ENCODE results near the gene MXD1. TPM values are rescaled to one million over a fixed set of nuclear protein-coding genes. Genes with fewer than 3 reads are reported as not detected.

MXD1 gene
- total RNA-seq, 2 experiments from 2014 or later = 6.1 to 10.6 TPM

DNA sequence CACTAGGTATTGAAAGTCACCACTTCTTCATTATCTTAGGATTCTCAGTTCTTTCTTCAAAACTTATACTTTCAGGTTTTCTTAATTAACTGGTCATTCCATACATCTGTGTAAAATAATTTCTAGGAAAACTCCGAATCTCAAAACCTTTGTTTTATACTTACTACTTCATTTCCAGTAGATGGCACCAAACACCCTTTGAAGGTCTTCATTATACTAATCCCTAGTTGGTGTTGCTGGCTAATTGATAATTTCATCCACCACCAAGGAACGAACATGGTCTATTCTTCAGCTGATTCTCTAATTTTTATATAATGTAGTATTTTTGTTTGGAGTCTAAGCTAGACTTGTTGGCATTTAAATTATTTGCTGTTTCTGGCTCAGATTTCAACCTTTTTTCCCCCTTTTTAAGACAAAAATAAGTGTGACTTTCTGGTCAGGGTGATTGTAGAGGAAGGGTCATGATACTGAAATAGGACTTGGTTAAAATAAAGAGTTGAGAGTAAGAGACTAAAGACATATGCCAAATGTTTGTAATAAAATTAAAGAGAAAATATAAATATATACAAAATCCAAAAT lies 2.8 kb upstream of the MXD1 start:
- ChIA-PET CTCF (interaction anchor here (0.6 to 5.4 kb wide), 26 partner anchors 8 to 390 kb away, joined by 3 to 71 read pairs (median 3); partner anchors contain the start of genes C2orf42, FAM136A, GMCL1 and PCYOX1), POLR2A (interaction anchor here (0.6 kb wide), 1 partner anchor 163 kb away, joined by 3 read pairs; no protein-coding TSS in a partner anchor)
- intact Hi-C loops (cut with DNase I, micrococcal nuclease) = loop anchor here in 1 of 2 experiments (1.0 to 10.0 kb wide), 3 partner anchors 190 to 390 kb away; partner anchors contain the start of genes FAM136A and PCYOX1
- Mint-ChIP-seq H3K27me3 (no peaks in the 10 kb centered on the region), H3K27ac (peak overlapping the region; percentile 17), H3K4me1 (peaks cover 23% of the 10 kb centered on the region), H3K4me3 (no peak overlapping the region), H3K36me3 (ENCODE audit: low read depth) (peaks cover 17% of the 10 kb centered on the region), H3K9me3 (ENCODE audit: low read depth) (no peaks in the 10 kb centered on the region)
- ATAC-seq (no peak), DNase-seq (no peak)

DNA sequence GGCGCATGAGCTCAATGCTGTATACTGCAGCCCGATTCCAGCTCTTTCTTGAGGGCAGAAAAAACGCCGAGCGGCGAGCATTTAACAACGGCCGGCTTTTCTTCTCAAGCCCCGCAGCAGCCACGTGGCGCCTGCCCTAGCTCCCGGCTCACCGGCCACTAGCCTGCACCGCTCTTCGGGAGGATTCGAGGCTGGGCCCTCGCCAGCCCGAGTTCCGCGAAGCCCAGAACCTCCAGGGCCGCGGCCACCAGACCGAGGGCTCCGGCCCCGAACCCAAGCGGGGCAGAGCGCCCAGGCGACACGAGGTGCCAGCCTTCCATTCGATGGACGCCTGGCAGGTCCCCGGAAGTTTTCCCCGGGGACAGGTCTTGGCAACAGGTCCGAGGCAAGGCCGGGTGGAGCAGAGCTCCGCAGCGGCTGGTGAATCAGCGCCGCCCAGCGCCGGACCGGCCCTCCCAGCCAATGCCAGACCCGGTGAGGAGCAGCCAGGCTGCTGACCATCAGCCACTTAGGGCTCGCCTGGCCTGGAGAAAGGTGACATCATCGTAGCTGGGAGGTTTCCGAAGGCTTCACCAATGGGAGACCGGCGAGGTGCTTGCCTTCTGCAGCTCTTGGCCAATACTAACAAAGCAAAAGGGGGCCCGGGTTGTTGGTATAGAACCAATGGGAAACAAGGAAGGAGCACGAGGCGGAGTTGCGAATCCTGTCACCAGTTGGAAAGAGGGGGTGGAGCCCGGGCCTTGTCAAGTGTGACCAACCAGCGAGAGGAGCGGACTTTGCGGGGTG lies 552 bp upstream of the MXD1 start:
- ChIA-PET POLR2A (interaction anchor here (0.6 to 3.5 kb wide), 33 partner anchors 9 to 379 kb away, joined by 3 to 34 read pairs (median 6); partner anchors contain the start of genes C2orf42, PCBP1, PCYOX1 and SNRPG), CTCF (interaction anchor here (0.6 to 5.4 kb wide), 32 partner anchors 9 to 732 kb away, joined by 3 to 71 read pairs (median 5); partner anchors contain the start of genes C2orf42, FAM136A, PCYOX1 and SNRNP27)

DNA sequence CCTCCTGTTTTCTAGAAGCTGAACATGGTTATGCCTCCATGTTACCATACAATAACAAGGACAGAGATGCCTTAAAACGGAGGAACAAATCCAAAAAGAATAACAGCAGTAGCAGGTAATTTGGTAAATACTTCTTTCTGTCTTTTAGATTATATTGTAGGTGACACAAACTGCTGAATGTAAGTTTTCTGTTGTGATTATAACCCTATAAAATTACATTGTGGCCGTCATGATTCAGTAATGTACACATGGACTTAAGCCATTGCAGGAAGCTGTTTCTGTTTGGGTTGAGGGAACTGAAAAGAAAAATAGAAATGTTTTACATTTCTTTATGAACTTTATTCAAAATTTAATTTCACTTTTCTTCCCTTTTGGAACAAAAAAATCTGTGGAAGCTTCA lies 1.2 kb downstream of the MXD1 start:
- Mint-ChIP-seq H3K27ac (peak overlapping the region; percentile 29), H3K36me3 (ENCODE audit: low read depth) (peaks cover 14% of the 10 kb centered on the region), H3K27me3 (no peaks in the 10 kb centered on the region), H3K4me1 (peaks cover 35% of the 10 kb centered on the region), H3K9me3 (ENCODE audit: low read depth) (no peaks in the 10 kb centered on the region), H3K4me3 (peak overlapping the region; percentile 71)
- DNase-seq = no peak
- CTCF ChIA-PET = interaction anchor here (1.0 to 5.3 kb wide), 5 partner anchors 9 to 222 kb away, joined by 3 to 44 read pairs (median 3); no protein-coding TSS in a partner anchor
- intact Hi-C loops (cut with DNase I, micrococcal nuclease) = loop anchor here in 1 of 2 experiments (10.0 kb wide), 1 partner anchor 339 kb away; the partner anchor contains the start of gene PCYOX1
- POLR2A ChIA-PET = interaction anchor here (0.6 to 3.5 kb wide), 6 partner anchors 155 to 341 kb away, joined by 3 to 32 read pairs (median 4); partner anchors contain the start of gene PCBP1
- ATAC-seq = no peak

More for the DNA sequence above, 552 bp upstream of the MXD1 start:
- intact Hi-C loops (cut with DNase I, micrococcal nuclease) = loop anchor here (1.0 to 10.0 kb wide), 14 partner anchors 20 to 527 kb away; partner anchors contain the start of genes SNRPG (in 2 of the 2), AAK1 (in 1 of the 2), FAM136A (in 1 of the 2) and GFPT1 (in 1 of the 2)
- H3K4me1 Mint-ChIP-seq = peaks cover 35% of the 10 kb centered on the region
- H3K4me3 Mint-ChIP-seq = peak overlapping the region; percentile 81
- no peaks in the 10 kb centered on the region for H3K9me3 Mint-ChIP-seq (ENCODE audit: low read depth)
- peaks cover 13% of the 10 kb centered on the region for H3K36me3 Mint-ChIP-seq (ENCODE audit: low read depth)
- ATAC-seq = peak; percentile 96
- no peaks in the 10 kb centered on the region for H3K27me3 Mint-ChIP-seq
- peak overlapping the region; percentile 89 for H3K27ac Mint-ChIP-seq
- DNase-seq = peak; percentile 63

DNA sequence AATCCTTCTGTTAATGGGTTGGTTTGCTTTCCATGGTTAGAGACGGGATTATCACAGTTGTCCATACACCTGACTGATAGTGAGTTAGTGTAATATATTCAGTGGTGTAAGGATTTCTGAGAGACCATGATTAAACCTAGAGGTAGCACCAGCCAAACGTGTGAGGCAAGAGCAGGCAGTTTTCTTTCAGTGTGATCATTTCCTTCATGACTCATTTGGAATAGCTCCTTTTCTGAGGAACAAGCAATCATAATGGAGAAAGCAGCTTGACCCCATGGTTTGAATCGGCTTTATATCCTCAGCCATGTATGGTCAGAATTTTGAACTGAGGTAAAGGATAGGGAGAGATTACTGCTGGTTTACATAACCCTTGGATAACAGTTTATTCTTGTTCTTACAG lies 2.9 kb downstream of the MXD1 start:
- no peak for DNase-seq
- Mint-ChIP-seq H3K36me3 (ENCODE audit: low read depth) (peaks cover 16% of the 10 kb centered on the region), H3K27me3 (no peaks in the 10 kb centered on the region), H3K4me3 (no peak overlapping the region), H3K4me1 (peaks cover 27% of the 10 kb centered on the region), H3K27ac (no peak overlapping the region), H3K9me3 (ENCODE audit: low read depth) (no peaks in the 10 kb centered on the region)
- ChIA-PET POLR2A (no interaction called here), CTCF (no interaction called here)
- intact Hi-C loops (cut with DNase I, micrococcal nuclease) = loop anchor here in 1 of 2 experiments (10.0 kb wide), 1 partner anchor 337 kb away; the partner anchor contains the start of gene PCYOX1
- ATAC-seq = no peak

DNA sequence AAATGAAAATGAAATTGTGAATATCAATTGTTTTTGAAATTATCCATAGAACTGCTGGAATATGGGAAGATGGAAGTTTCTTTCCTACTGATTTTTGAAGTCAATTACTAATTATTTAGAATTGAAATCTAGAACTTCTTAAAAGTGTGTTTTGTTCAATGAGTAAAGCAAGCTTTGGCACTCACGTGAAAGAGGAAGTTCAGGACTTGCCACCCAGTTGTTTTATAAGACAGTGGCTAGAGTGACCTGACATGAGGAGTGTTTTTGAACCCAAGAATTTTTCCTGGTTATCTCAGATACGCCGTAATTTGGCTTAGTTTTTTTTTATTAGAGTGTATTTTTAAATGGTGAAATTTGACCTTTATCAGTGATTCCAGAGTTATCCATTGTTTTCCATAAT lies 3.5 kb downstream of the MXD1 start:
- no peak overlapping the region for H3K4me3 Mint-ChIP-seq
- no peaks in the 10 kb centered on the region for H3K27me3 Mint-ChIP-seq
- ATAC-seq = no peak
- H3K27ac Mint-ChIP-seq = no peak overlapping the region
- intact Hi-C loops (cut with DNase I, micrococcal nuclease) = loop anchor here in 1 of 2 experiments (10.0 kb wide), 1 partner anchor 336 kb away; the partner anchor contains the start of gene PCYOX1
- ChIA-PET CTCF (no interaction called here), POLR2A (no interaction called here)
- peaks cover 17% of the 10 kb centered on the region for H3K36me3 Mint-ChIP-seq (ENCODE audit: low read depth)
- DNase-seq = no peak
- no peaks in the 10 kb centered on the region for H3K9me3 Mint-ChIP-seq (ENCODE audit: low read depth)
- H3K4me1 Mint-ChIP-seq = peaks cover 25% of the 10 kb centered on the region

DNA sequence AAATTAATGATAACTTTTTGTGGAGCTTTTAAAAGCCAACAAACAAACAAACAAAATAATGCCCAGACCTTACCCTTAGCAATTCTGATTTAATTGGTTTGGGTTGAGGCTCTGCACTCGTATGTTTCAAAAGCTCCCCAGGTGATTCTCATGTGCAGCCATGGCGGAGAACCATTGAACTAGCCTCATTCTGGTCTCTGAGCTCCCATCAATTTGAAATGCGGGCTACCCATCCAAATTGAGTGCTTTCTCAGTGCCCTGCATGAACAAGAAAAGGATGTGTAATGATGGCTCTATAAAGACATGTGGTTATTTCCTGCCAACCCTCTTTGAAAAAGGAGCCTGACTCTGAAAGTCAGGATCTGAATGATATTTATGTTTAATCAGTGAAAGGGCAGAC lies 8.2 kb downstream of the MXD1 start:
- no peak overlapping the region for H3K4me3 Mint-ChIP-seq
- ChIA-PET CTCF (interaction anchor here (0.6 to 2.5 kb wide), 6 partner anchors 9 to 222 kb away, joined by 3 to 8 read pairs (median 4); partner anchors contain the start of gene MXD1), POLR2A (interaction anchor here (0.6 to 2.1 kb wide), 2 partner anchors 9 to 369 kb away, joined by 3 to 9 read pairs; partner anchors contain the start of gene MXD1)
- H3K4me1 Mint-ChIP-seq = peaks cover 15% of the 10 kb centered on the region
- no peak overlapping the region for H3K27ac Mint-ChIP-seq
- H3K27me3 Mint-ChIP-seq = no peaks in the 10 kb centered on the region
- ATAC-seq (no peak), DNase-seq (no peak)
- H3K9me3 Mint-ChIP-seq (ENCODE audit: low read depth) = no peaks in the 10 kb centered on the region
- peaks cover 24% of the 10 kb centered on the region for H3K36me3 Mint-ChIP-seq (ENCODE audit: low read depth)
- intact Hi-C loops (cut with DNase I, micrococcal nuclease) = no loop called here

DNA sequence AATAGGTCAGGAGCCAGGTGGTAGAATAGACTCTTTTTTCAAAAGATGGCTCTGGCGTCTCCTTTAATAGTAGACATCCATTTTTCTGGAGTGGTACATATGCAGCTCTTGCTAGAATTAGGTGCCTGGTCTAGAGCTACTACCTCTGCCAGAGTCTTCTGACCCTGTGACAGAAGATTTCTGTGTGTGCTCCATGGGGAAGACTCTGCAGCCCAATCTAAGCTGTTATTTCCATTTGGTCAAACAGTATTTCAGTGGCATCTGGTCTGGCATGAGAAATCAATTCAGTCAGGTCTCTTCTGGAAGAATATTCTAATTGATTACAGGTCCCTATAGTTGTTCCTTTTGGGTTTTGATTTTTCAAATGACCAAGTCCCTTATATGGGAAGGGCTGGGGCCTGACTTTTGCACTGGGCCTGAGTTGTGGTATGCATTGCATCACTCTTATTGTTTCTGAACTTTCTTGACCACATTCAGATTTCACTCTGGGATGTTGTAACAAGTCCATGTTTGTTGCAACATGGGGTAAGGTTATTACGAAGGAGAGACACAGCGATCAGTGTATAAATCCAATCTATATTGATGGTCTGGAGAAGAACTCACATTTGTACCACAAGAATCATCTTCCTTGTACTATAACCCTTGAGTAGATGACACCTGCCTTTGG lies 12.1 kb downstream of the MXD1 start:
- Mint-ChIP-seq H3K27ac (no peak overlapping the region), H3K4me3 (no peak overlapping the region), H3K27me3 (no peaks in the 10 kb centered on the region), H3K36me3 (ENCODE audit: low read depth) (peaks cover 27% of the 10 kb centered on the region), H3K4me1 (peaks cover 23% of the 10 kb centered on the region), H3K9me3 (ENCODE audit: low read depth) (no peaks in the 10 kb centered on the region)
- ATAC-seq = no peak
- CTCF ChIA-PET = interaction anchor here (0.5 kb wide), 1 partner anchor 320 kb away, joined by 3 read pairs; no protein-coding TSS in a partner anchor
- intact Hi-C loops (cut with DNase I, micrococcal nuclease) = no loop called here
- POLR2A ChIA-PET = no interaction called here
- DNase-seq = no peak

DNA sequence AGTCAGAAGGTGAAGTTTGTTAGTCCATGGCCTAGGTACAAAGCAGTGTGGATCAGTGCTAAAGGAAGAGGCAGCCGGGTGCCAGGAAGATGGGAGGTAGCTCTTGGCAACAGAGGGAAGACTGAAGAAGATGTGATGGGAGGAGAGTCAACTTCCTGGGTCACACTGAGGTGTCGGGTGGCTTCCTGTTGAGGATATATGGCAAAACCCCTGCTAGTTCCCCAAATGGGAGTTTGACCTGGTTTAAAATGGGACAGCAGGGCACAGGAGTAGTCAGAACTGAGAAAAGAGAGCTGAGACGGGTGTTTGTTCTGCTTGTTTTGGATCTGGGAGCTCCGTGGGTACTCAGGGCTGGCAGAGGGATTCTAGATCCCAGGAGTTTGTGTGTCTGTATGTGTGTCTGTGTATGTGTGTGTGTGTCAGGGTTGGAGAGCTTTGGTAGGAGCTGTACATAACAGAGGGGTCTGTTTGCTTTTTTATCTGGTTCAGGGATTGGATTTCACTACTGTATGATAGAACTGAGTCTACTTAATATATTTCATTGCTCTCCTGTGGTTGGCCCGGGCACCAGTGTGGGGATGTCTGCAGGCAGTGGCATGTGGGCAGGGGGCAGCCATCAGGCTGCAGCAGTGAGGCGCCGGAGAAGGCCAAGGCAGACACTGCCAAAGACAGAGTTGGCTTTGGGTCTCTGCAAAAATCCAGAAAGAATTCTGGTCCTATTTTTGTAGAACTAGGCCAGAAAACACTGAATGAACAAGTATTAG lies 17.1 kb downstream of the MXD1 start:
- H3K4me3 Mint-ChIP-seq = no peak overlapping the region
- H3K27ac Mint-ChIP-seq = peak overlapping the region; percentile 90

DNA sequence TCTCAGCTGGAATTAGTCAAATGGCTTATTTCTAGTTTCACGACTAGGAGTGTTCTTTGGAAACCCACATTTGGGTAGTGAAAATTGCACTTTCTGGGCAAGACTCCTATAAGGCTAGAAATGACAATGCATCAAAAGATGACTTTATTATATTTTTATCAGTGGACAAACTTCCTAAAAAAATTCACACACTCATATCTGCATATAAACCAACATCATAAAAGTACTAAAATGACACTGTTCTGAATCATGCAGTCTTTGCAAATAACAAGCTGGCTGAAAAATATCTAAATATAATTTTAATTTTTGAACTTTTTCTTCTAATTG lies 17.6 kb downstream of the MXD1 start:
- H3K4me3 Mint-ChIP-seq = no peak overlapping the region
- peaks cover 34% of the 10 kb centered on the region for H3K4me1 Mint-ChIP-seq
- peaks cover 33% of the 10 kb centered on the region for H3K36me3 Mint-ChIP-seq (ENCODE audit: low read depth)
- no peak for DNase-seq
- H3K27me3 Mint-ChIP-seq = no peaks in the 10 kb centered on the region
- H3K9me3 Mint-ChIP-seq (ENCODE audit: low read depth) = no peaks in the 10 kb centered on the region
- ChIA-PET POLR2A (interaction anchor here (0.7 to 1.2 kb wide), 3 partner anchors 18 to 152 kb away, joined by 3 to 4 read pairs (median 3); partner anchors contain the start of gene MXD1), CTCF (interaction anchor here (1.3 to 2.2 kb wide), 5 partner anchors 10 to 214 kb away, joined by 3 to 7 read pairs (median 3); partner anchors contain the start of gene MXD1)
- peak overlapping the region; percentile 90 for H3K27ac Mint-ChIP-seq
- peak; percentile 30 for ATAC-seq
- intact Hi-C loops (cut with DNase I, micrococcal nuclease) = loop anchor here in 1 of 2 experiments (5.0 kb wide), 1 partner anchor 135 kb away; no protein-coding TSS in a partner anchor

More for the DNA sequence above, 17.1 kb downstream of the MXD1 start:
- Mint-ChIP-seq H3K36me3 (ENCODE audit: low read depth) (peaks cover 33% of the 10 kb centered on the region), H3K27me3 (no peaks in the 10 kb centered on the region), H3K4me1 (peaks cover 35% of the 10 kb centered on the region), H3K9me3 (ENCODE audit: low read depth) (no peaks in the 10 kb centered on the region)
- ATAC-seq (no peak), DNase-seq (no peak)
- ChIA-PET CTCF (interaction anchor here (0.7 to 2.2 kb wide), 7 partner anchors 11 to 215 kb away, joined by 3 to 7 read pairs (median 3); no protein-coding TSS in a partner anchor), POLR2A (interaction anchor here (1.2 kb wide), 1 partner anchor 18 kb away, joined by 4 read pairs; no protein-coding TSS in a partner anchor)
- intact Hi-C loops (cut with DNase I, micrococcal nuclease) = loop anchor here in 1 of 2 experiments (5.0 kb wide), 1 partner anchor 135 kb away; no protein-coding TSS in a partner anchor
